Suprapubic skin (tissue), 4 donors: ENCODE results near the gene IL17RB. TPM values are rescaled to one million over a fixed set of nuclear protein-coding genes. Genes with fewer than 3 reads are reported as not detected.

Experiments used
- DNase-seq, 2 donors: peaks; one replicate each; pipeline ENCODE4 v3.0.0-alpha.2; 2019; ENCODE audit warnings: low spot score in 2 of 2
- H3K27ac ChIP-seq: fragments of 200-600 bp; sonication (generic); one replicate; pipeline ENCODE4 v1.5.1; 2019
- H3K27me3 ChIP-seq: fragments of 200-600 bp; sonication (generic); one replicate; pipeline ENCODE4 v1.5.1; 2019
- H3K36me3 ChIP-seq: fragments of 200-600 bp; sonication (generic); one replicate; pipeline ENCODE4 v1.5.1; 2019
- H3K4me1 ChIP-seq: fragments of 200-600 bp; sonication (generic); one replicate; pipeline ENCODE4 v1.5.1; 2019
- H3K4me3 ChIP-seq: fragments of 200-600 bp; sonication (generic); one replicate; pipeline ENCODE4 v1.5.1; 2019; ENCODE audit warnings: mild to moderate bottlenecking
- H3K9me3 ChIP-seq: fragments of 200-600 bp; sonication (generic); one replicate; pipeline ENCODE4 v1.5.1; 2019
- CTCF ChIP-seq, 2 donors: fragments of 200-600 bp in 1 of 2; fragments of 450-650 bp in 1 of 2; sonication (generic) in 1 of 2; IDR thresholded peaks; one replicate each; pipeline ENCODE4 v1.5.1; 2016 to 2019; ENCODE audit warnings: antibody characterized with exemption in 2 of 2, mild to moderate bottlenecking in 1 of 2, moderate library complexity in 1 of 2
- EP300 ChIP-seq: sonication (generic); formaldehyde crosslinking; IDR thresholded peaks from one replicate; pipeline ENCODE4 v1.6.1; 2017; ENCODE audit warnings: antibody characterized with exemption
- POLR2A ChIP-seq, 2 donors: fragments of 450-650 bp; IDR thresholded peaks; one replicate each; pipeline ENCODE4 v1.6.1; 2017; ENCODE audit warnings: antibody characterized with exemption in 2 of 2, mild to moderate bottlenecking in 2 of 2, moderate library complexity in 2 of 2
- POLR2AphosphoS5 ChIP-seq, 3 donors: sonication (generic); formaldehyde crosslinking; IDR thresholded peaks; one replicate each; pipeline ENCODE4 v1.6.1; 2017; ENCODE audit warnings: antibody characterized with exemption in 3 of 3
- WGBS: methylation state at CpG from one replicate; pipeline ENCODE4 v1.1.5; 2018; 5-methylcytosine and 5-hydroxymethylcytosine counted together
- total RNA-seq, 4 donors: library from RNA; depleted of rRNA; stranded (reverse); fragments of >200 nt; gene quantifications; one replicate each; pipeline ENCODE4 v1.1.0, GENCODE V29; 2016

Gene IL17RB
- total RNA-seq, 4 donors from 2014 or later, result 1.7 to 5.1 (median 2.2) TPM

GRCh38 chr3:53835257-53835656, 11.1 kb upstream of the IL17RB start:
- WGBS, result 86% methylated on average over 1 of the region's 1 CpG
- H3K4me3 ChIP-seq, result no peak overlapping the region
- no peaks in the 10 kb centered on the region for H3K36me3 ChIP-seq
- no peaks in the 10 kb centered on the region for H3K9me3 ChIP-seq
- no peak for DNase-seq
- H3K27me3 ChIP-seq, result no peaks in the 10 kb centered on the region
- no peak for TF ChIP-seq EP300
- no peak overlapping the region for H3K27ac ChIP-seq
- no peaks in the 10 kb centered on the region for H3K4me1 ChIP-seq

GRCh38 chr3:53836084-53836872, 10.1 kb upstream of the IL17RB start:
- no peaks in the 10 kb centered on the region for H3K9me3 ChIP-seq
- TF ChIP-seq CTCF (IDR thresholded peaks at IDR 0.05), result no peak
- TF ChIP-seq POLR2AphosphoS5 (IDR thresholded peaks at IDR 0.05), result no peak
- no peak for TF ChIP-seq EP300
- no peak for TF ChIP-seq POLR2A (IDR thresholded peaks at IDR 0.05)
- no peak overlapping the region for H3K27ac ChIP-seq
- H3K4me1 ChIP-seq, result no peaks in the 10 kb centered on the region
- H3K4me3 ChIP-seq, result no peak overlapping the region
- DNase-seq, result peak in 1 of 2 donors; percentile 61
- no peaks in the 10 kb centered on the region for H3K27me3 ChIP-seq
- no peaks in the 10 kb centered on the region for H3K36me3 ChIP-seq
- WGBS, result 94% methylated on average over 8 of the region's 9 CpGs

- H3K36me3 ChIP-seq, result no peaks in the 10 kb centered on the region
- peak in 1 of 2 donors; percentile 23 for DNase-seq
These were observed 9.0 kb upstream of the IL17RB start for GRCh38 chr3:53837331-53837730.

GRCh38 chr3:53841296-53841695, 5.1 kb upstream of the IL17RB start:
- peaks cover 11% of the 10 kb centered on the region for H3K4me1 ChIP-seq
- peaks cover 2% of the 10 kb centered on the region for H3K27me3 ChIP-seq
- no peak overlapping the region for H3K4me3 ChIP-seq
- DNase-seq, result peak in 1 of 2 donors; percentile 57
- 88% methylated on average over 5 of the region's 5 CpGs for WGBS
- no peak overlapping the region for H3K27ac ChIP-seq
- H3K9me3 ChIP-seq, result no peaks in the 10 kb centered on the region
- TF ChIP-seq POLR2A (IDR thresholded peaks at IDR 0.05) (no peak), CTCF (IDR thresholded peaks at IDR 0.05) (no peak), POLR2AphosphoS5 (IDR thresholded peaks at IDR 0.05) (no peak), EP300 (no peak)
- H3K36me3 ChIP-seq, result no peaks in the 10 kb centered on the region

More at GRCh38 chr3:53837331-53837730, 9.0 kb upstream of the IL17RB start:
- 89% methylated on average over 3 of the region's 10 CpGs for WGBS
- Histone ChIP-seq H3K4me3 (no peak overlapping the region), H3K27ac (no peak overlapping the region), H3K9me3 (no peaks in the 10 kb centered on the region), H3K27me3 (no peaks in the 10 kb centered on the region), H3K4me1 (no peaks in the 10 kb centered on the region)
- TF ChIP-seq POLR2AphosphoS5 (IDR thresholded peaks at IDR 0.05), result no peak
- no peak for TF ChIP-seq CTCF (IDR thresholded peaks at IDR 0.05)
- TF ChIP-seq EP300, result no peak
- TF ChIP-seq POLR2A (IDR thresholded peaks at IDR 0.05), result no peak

GRCh38 chr3:53842436-53843194, 3.8 kb upstream of the IL17RB start:
- peaks cover 11% of the 10 kb centered on the region for H3K27me3 ChIP-seq
- WGBS, result 44% methylated on average over 10 of the region's 12 CpGs
- TF ChIP-seq POLR2A (IDR thresholded peaks at IDR 0.05) (no peak), CTCF (IDR thresholded peaks at IDR 0.05) (peak in 1 of 2 donors; percentile 29), POLR2AphosphoS5 (IDR thresholded peaks at IDR 0.05) (no peak)
- no peaks in the 10 kb centered on the region for H3K9me3 ChIP-seq
- DNase-seq, result no peak
- H3K36me3 ChIP-seq, result no peaks in the 10 kb centered on the region
- H3K27ac ChIP-seq, result peak overlapping the region; percentile 40
- H3K4me3 ChIP-seq, result no peak overlapping the region
- peaks cover 17% of the 10 kb centered on the region for H3K4me1 ChIP-seq
